Osteocyte (in vitro differentiated cells): Measurements from ENCODE around the gene BORCS5. TPM values are rescaled to one million over a fixed set of nuclear protein-coding genes. Genes with fewer than 3 reads are reported as not detected.

Experiments used
- DNase-seq: peaks from one replicate; pipeline ENCODE4 v3.0.0; 2021; ENCODE audit warnings: mixed read lengths; ENCODE audit not compliant: unreplicated experiment; ENCODE audit errors: extremely low spot score
- H3K27ac Mint-ChIP-seq: one replicate; pipeline ENCODE4 v1.8.0; 2021; ENCODE audit warnings: mild to moderate bottlenecking, mixed read lengths; ENCODE audit not compliant: unreplicated experiment
- H3K27me3 Mint-ChIP-seq: one replicate; pipeline ENCODE4 v1.8.0; 2021; ENCODE audit warnings: mixed read lengths; ENCODE audit not compliant: unreplicated experiment
- H3K36me3 Mint-ChIP-seq: one replicate; pipeline ENCODE4 v1.8.0; 2021; ENCODE audit warnings: mixed read lengths; ENCODE audit not compliant: unreplicated experiment
- H3K4me1 Mint-ChIP-seq: one replicate; pipeline ENCODE4 v1.8.0; 2021; ENCODE audit warnings: mixed read lengths; ENCODE audit not compliant: unreplicated experiment
- H3K4me3 Mint-ChIP-seq: one replicate; pipeline ENCODE4 v1.8.0; 2021; ENCODE audit warnings: mild to moderate bottlenecking, moderate library complexity, mixed read lengths; ENCODE audit not compliant: unreplicated experiment
- H3K9me3 Mint-ChIP-seq: one replicate; pipeline ENCODE4 v1.8.0; 2021; ENCODE audit warnings: mixed read lengths; ENCODE audit not compliant: unreplicated experiment
- total RNA-seq: library from RNA; stranded (reverse); gene quantifications from 2 replicates; pipeline ENCODE4 v1.2.1, GENCODE V29; 2021
- TF ChIP-seq, protein P1 (sequence below): fragments of 200-600 bp; sonication (generic); IDR thresholded peaks from 2 replicates; pipeline ENCODE4 v1.5.0; 2021; ENCODE audit warnings: antibody characterized with exemption, mild to moderate bottlenecking, moderate library complexity

BORCS5 gene
- total RNA-seq, 1 donor from 2014 or later: 16.7 TPM

DNA sequence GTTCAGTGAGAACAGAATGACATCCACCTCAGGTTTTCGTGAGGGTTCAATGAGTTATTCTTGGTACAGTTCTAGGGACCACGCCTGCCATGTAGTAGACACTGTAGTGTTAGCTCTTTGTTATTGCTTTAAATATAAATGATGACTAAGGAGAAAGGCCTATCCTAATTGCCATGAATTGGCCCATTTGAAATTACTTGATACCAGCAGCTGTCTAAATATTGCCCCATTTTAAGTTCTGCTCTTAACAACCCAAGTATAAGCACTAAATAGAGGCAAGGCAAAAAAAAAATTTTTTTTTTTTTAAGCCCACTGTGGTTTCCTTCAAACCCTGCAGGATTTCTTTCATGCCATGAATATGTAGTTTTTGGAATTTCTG is 84.5 kb downstream of the BORCS5 start:
- no peaks in the 10 kb centered on the region for H3K9me3 Mint-ChIP-seq
- H3K36me3 Mint-ChIP-seq: peaks cover 10% of the 10 kb centered on the region
- no peak overlapping the region for H3K4me3 Mint-ChIP-seq
- no peak for DNase-seq
- peaks cover 25% of the 10 kb centered on the region for H3K4me1 Mint-ChIP-seq
- H3K27me3 Mint-ChIP-seq: no peaks in the 10 kb centered on the region
- H3K27ac Mint-ChIP-seq: peak overlapping the region; percentile 90
- TF ChIP-seq, protein P1, sequence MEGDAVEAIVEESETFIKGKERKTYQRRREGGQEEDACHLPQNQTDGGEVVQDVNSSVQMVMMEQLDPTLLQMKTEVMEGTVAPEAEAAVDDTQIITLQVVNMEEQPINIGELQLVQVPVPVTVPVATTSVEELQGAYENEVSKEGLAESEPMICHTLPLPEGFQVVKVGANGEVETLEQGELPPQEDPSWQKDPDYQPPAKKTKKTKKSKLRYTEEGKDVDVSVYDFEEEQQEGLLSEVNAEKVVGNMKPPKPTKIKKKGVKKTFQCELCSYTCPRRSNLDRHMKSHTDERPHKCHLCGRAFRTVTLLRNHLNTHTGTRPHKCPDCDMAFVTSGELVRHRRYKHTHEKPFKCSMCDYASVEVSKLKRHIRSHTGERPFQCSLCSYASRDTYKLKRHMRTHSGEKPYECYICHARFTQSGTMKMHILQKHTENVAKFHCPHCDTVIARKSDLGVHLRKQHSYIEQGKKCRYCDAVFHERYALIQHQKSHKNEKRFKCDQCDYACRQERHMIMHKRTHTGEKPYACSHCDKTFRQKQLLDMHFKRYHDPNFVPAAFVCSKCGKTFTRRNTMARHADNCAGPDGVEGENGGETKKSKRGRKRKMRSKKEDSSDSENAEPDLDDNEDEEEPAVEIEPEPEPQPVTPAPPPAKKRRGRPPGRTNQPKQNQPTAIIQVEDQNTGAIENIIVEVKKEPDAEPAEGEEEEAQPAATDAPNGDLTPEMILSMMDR: no peak

DNA sequence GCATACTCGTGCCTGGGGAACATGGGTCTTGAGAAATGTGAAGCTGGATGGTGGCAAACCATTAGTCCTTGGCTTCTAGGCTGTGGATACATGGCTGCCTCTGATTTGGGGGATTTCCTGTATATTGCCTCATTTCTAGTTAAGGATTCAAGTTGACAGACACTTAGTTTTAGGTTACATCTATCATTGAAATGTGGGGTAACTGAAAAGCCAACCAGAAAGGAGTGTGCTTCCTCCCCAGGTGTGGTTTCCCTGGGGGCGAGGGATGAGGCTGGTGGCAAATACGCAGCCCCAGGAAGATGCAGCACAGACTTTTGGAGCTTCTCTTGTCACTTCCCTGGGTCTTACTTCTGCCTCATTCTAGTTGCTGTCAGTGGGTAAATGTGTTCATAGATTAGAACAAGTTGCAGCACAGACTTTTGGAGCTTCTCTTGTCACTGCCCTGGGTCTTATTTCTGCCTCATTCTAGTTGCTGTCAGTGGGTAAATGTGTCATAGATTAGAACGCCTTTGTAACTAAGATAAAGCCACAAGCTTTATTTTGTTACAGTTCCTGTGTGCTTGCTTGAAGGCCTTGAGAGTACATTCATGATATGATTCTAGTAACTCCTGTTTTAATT is 85.1 kb downstream of the BORCS5 start:
- Mint-ChIP-seq H3K9me3 (no peaks in the 10 kb centered on the region), H3K27me3 (no peaks in the 10 kb centered on the region), H3K4me3 (no peak overlapping the region), H3K4me1 (peaks cover 25% of the 10 kb centered on the region), H3K36me3 (peaks cover 6% of the 10 kb centered on the region), H3K27ac (peak overlapping the region; percentile 90)
- DNase-seq: no peak
- TF ChIP-seq, protein P1: no peak

DNA sequence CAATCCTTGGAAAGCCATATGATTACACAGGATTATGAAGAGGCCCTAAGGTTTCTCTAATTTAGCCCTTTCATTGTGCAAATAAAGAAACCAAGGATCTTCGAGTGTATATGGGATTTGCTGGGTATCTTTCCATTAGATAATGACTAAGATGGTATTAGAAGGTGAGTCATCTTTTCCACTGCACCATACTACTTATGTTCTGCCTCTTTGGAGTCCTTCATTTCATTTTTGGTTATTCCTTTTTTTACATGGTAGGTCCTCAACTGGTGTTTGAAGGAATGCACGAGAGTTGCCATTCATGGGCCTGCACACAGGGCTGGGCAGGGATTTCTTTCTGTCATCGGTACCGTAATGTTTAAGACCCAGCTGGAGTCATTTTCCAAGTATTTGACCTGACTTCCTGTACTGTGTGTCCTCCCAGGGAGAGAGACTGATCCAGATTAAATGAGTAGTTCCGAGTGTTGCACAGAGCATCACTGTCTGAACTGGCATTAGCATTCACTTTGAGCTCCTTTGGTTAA is 85.7 kb downstream of the BORCS5 start:
- Mint-ChIP-seq H3K9me3 (no peaks in the 10 kb centered on the region), H3K4me3 (no peak overlapping the region), H3K27me3 (no peaks in the 10 kb centered on the region), H3K27ac (peak overlapping the region; percentile 90), H3K36me3 (no peaks in the 10 kb centered on the region), H3K4me1 (peaks cover 25% of the 10 kb centered on the region)
- no peak for DNase-seq
- TF ChIP-seq, protein P1: no peak

DNA sequence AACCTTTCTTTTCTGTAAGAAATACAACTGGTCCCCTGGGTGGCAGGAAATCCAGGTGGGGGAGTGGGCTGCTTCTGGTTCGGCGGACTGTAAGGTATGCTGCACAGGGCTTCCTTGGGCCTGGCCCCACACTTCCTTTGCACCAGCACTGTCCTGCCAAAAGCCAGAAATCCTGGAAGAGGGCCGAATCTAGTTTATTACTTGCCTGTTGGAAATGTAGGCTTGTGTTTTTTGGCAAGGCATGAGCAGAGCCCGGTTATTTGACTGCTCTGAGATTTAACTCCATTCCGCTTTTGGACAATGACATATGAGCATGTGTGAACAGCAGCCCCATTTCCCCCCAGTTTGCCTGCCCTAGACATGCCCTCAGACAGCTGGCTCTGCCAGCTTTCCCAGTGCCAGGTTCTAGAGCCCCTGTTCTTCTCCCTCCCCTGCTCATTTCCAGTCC is 86.6 kb downstream of the BORCS5 start:
- Mint-ChIP-seq H3K4me1 (peaks cover 25% of the 10 kb centered on the region), H3K9me3 (no peaks in the 10 kb centered on the region), H3K36me3 (no peaks in the 10 kb centered on the region), H3K4me3 (no peak overlapping the region), H3K27me3 (no peaks in the 10 kb centered on the region), H3K27ac (peak overlapping the region; percentile 90)
- DNase-seq: no peak
- TF ChIP-seq, protein P1: no peak

DNA sequence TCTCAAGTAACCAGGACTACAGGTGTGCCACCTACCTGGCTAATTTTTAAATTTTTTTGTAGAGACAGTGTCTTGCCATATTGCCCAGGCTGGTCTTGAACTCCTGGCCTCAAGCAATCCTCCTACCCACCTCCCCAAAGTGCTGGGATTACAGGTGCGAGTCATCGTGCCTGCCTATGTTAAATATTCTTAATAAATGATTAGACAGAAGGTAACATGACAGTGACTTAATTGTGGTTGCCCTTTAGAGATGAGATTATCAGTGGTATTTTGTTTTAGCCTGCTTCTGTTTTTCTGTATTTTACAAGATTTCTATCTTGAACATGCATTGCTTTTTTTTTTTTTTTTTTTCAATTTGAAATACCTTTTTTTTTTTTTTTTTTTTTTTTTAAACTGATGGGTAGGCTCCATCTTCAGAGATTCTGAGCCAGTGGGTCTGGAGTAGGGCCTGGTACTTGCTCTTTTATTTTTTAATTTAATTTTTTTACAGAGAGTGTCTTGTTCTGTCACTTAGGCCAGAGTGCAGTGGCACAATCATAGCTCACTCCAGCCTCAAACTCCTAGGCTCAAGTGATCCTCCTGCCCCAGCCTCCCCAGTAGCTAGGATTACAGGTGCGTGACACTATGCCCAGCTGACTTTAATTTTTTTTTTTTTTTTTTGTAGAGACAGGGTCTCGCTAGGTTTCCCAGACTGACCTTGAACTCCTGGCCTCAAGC is 88.4 kb downstream of the BORCS5 start:
- H3K9me3 Mint-ChIP-seq: no peaks in the 10 kb centered on the region
- no peaks in the 10 kb centered on the region for H3K27me3 Mint-ChIP-seq
- TF ChIP-seq, protein P1: no peak
- H3K27ac Mint-ChIP-seq: no peak overlapping the region
- DNase-seq: no peak
- H3K4me1 Mint-ChIP-seq: peaks cover 33% of the 10 kb centered on the region
- no peaks in the 10 kb centered on the region for H3K36me3 Mint-ChIP-seq
- H3K4me3 Mint-ChIP-seq: no peak overlapping the region
